GM18526 (cell line): Measurements from ENCODE around the gene AGAP1.

Source experiments
- POLR2A ChIP-seq: IDR thresholded peaks from 3 replicates; pipeline ENCODE4 v1.6.1; 2011; ENCODE audit not compliant: insufficient read length; ENCODE audit errors: extremely low read depth

AGAP1 gene

GRCh38 chr2:235555371-235555770, 61.5 kb downstream of the AGAP1 start:
- TF ChIP-seq POLR2A, result no peak

GRCh38 chr2:235556086-235556485, 62.2 kb downstream of the AGAP1 start:
- no peak for TF ChIP-seq POLR2A

GRCh38 chr2:235556901-235557300, 63.1 kb downstream of the AGAP1 start:
- no peak for TF ChIP-seq POLR2A

GRCh38 chr2:235557903-235558302, 64.1 kb downstream of the AGAP1 start:
- TF ChIP-seq POLR2A, result no peak

GRCh38 chr2:235558572-235558971, 64.7 kb downstream of the AGAP1 start:
- TF ChIP-seq POLR2A, result no peak

GRCh38 chr2:235560345-235560744, 66.5 kb downstream of the AGAP1 start:
- no peak for TF ChIP-seq POLR2A

GRCh38 chr2:235561450-235561849, 67.6 kb downstream of the AGAP1 start:
- no peak for TF ChIP-seq POLR2A

GRCh38 chr2:235562065-235562747, 68.4 kb downstream of the AGAP1 start:
- no peak for TF ChIP-seq POLR2A

GRCh38 chr2:235563056-235563910, 69.4 kb downstream of the AGAP1 start:
- no peak for TF ChIP-seq POLR2A

GRCh38 chr2:235564066-235564465, 70.2 kb downstream of the AGAP1 start:
- TF ChIP-seq POLR2A, result no peak

GRCh38 chr2:235564884-235565530, 71.2 kb downstream of the AGAP1 start:
- no peak for TF ChIP-seq POLR2A

GRCh38 chr2:235566415-235566814, 72.6 kb downstream of the AGAP1 start:
- no peak for TF ChIP-seq POLR2A

- no peak for TF ChIP-seq POLR2A
Measured at GRCh38 chr2:235566931-235567495, 73.2 kb downstream of the AGAP1 start.

- no peak for TF ChIP-seq POLR2A
Measured at GRCh38 chr2:235567842-235568241, 74.0 kb downstream of the AGAP1 start.

- no peak for TF ChIP-seq POLR2A
Measured at GRCh38 chr2:235568431-235568830, 74.6 kb downstream of the AGAP1 start.

- TF ChIP-seq POLR2A, result no peak
Measured at GRCh38 chr2:235569837-235570236, 76.0 kb downstream of the AGAP1 start.
